IPS DF 4.7 (cell line): ENCODE measurements around the gene AFG1L.
"Not testable (repeated sequence)": the region's sequence is repeated elsewhere in the genome, so short reads cannot be mapped to it uniquely, and the experiment has no call there.

Experiments
- DNase-seq: peaks from one replicate; pipeline ENCODE4 v3.0.0-alpha.2; 2013; ENCODE audit warnings: low spot score; ENCODE audit errors: extremely low read depth

The AFG1L gene

GRCh38 chr6:108518714-108519576, 224.1 kb downstream of the AFG1L start:
- no peak for DNase-seq

GRCh38 chr6:108521616-108522107, 226.8 kb downstream of the AFG1L start:
- no peak for DNase-seq

GRCh38 chr6:108523697-108524096, 228.8 kb downstream of the AFG1L start:
- DNase-seq: no peak

- no peak for DNase-seq
Observed at GRCh38 chr6:108524528-108525248, 229.8 kb downstream of the AFG1L start.

GRCh38 chr6:108526739-108527174, 231.9 kb downstream of the AFG1L start:
- no peak for DNase-seq

- no peak for DNase-seq
Observed at GRCh38 chr6:108528878-108529277, 234.0 kb downstream of the AFG1L start.

GRCh38 chr6:108531332-108531731, 236.5 kb downstream of the AFG1L start:
- no peak for DNase-seq

GRCh38 chr6:108535114-108535742, 240.4 kb downstream of the AFG1L start:
- no peak for DNase-seq

GRCh38 chr6:108535920-108536535, 241.2 kb downstream of the AFG1L start:
- DNase-seq: not testable (repeated sequence)

GRCh38 chr6:108541843-108542759, 247.2 kb downstream of the AFG1L start:
- no peak for DNase-seq

GRCh38 chr6:108543175-108543940, 248.5 kb downstream of the AFG1L start:
- no peak for DNase-seq

GRCh38 chr6:108544606-108545005, 249.8 kb downstream of the AFG1L start:
- no peak for DNase-seq

GRCh38 chr6:108546079-108547049, 251.5 kb downstream of the AFG1L start:
- DNase-seq: no peak

- DNase-seq: no peak
Observed at GRCh38 chr6:108549241-108549640, 254.4 kb downstream of the AFG1L start.

- no peak for DNase-seq
Observed at GRCh38 chr6:108549741-108550140, 254.9 kb downstream of the AFG1L start.

- no peak for DNase-seq
Observed at GRCh38 chr6:108550256-108550655, 255.4 kb downstream of the AFG1L start.

- DNase-seq: no peak
Observed at GRCh38 chr6:108555399-108556052, 260.7 kb downstream of the AFG1L start.

GRCh38 chr6:108556250-108556649, 261.4 kb downstream of the AFG1L start:
- DNase-seq: no peak
